Myocyte (in vitro differentiated cells): ENCODE results near the gene SBSN. TPM values are rescaled to one million over a fixed set of nuclear protein-coding genes. Genes with fewer than 3 reads are reported as not detected.
"Not testable (repeated sequence)": the region's sequence is repeated elsewhere in the genome, so short reads cannot be mapped to it uniquely, and the experiment has no call there.

Experiments
- DNase-seq: peaks from one replicate; pipeline ENCODE4 v3.0.0-alpha.2; 2012; ENCODE audit warnings: low read depth
- total RNA-seq: library from RNA; depleted of rRNA; stranded (reverse); fragments of >200 nt; gene quantifications from 2 replicates; pipeline ENCODE4 v1.2.3, GENCODE V29; 2014

Gene SBSN
- total RNA-seq, 1 donor from 2014 or later = not detected

DNA sequence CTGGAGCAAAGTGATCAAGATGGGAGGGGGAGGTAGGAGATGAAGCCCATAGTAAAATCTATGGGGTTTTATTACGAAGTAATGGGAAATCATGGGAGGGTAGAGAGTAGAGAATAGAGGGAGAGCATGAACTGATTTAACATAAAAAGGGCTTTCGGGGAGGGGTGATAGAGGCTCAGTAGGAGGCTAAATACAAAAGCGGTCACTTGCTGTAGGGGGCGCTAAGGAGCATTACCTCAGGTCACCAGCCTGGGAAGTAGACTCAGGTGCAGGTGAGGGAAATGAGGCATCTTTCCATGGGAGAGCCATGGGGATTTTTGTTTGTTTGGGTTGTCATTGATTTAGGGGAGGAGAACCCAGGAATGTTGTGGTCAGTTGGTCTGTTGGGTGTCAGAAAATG lies 52.0 kb downstream of the SBSN start:
- no peak for DNase-seq

- DNase-seq = not testable (repeated sequence)
These were observed 53.5 kb downstream of the SBSN start for GRCh38 chr19:35474594-35474993.

GRCh38 chr19:35474104-35474503 lies 54.0 kb downstream of the SBSN start:
- no peak for DNase-seq

Other genes with a start within 250 kb of the SBSN start
- not detected in 2 replicates for gene HAMP, start 245.8 kb downstream of the SBSN start, total RNA-seq
- gene MAG, start 236.2 kb downstream of the SBSN start, total RNA-seq = not detected in 2 replicates
- gene CD22, start 199.1 kb downstream of the SBSN start, total RNA-seq = 0.05 TPM in 1 of 2 replicates, not detected in the other
- gene FFAR1, start 180.4 kb downstream of the SBSN start, total RNA-seq = not detected in 2 replicates
- gene FFAR3, start 169.9 kb downstream of the SBSN start, total RNA-seq = not detected in 2 replicates
- not detected in 2 replicates for gene GPR42, start 157.2 kb downstream of the SBSN start, total RNA-seq
- gene FFAR2, start 80.1 kb downstream of the SBSN start, total RNA-seq = not detected in 2 replicates
- not detected in 2 replicates for gene KRTDAP, start 37.8 kb downstream of the SBSN start, total RNA-seq
- 3.0 and 9.7 TPM in 2 replicates for gene DMKN, start 14.7 kb downstream of the SBSN start, total RNA-seq
- not detected in 2 replicates for gene GAPDHS, start 5.1 kb upstream of the SBSN start, total RNA-seq
- gene TMEM147, start 17.3 kb upstream of the SBSN start, total RNA-seq = 124 and 137 TPM in 2 replicates
- not detected in 2 replicates for gene ATP4A, start 35.3 kb upstream of the SBSN start, total RNA-seq
- gene PMIS2, start 57.9 kb upstream of the SBSN start, total RNA-seq = not detected in 2 replicates
- gene HAUS5, start 84.4 kb upstream of the SBSN start, total RNA-seq = 4.8 and 6.5 TPM in 2 replicates
- gene RBM42, start 100.7 kb upstream of the SBSN start, total RNA-seq = 68.9 and 72.6 TPM in 2 replicates
- gene ETV2, start 113.4 kb upstream of the SBSN start, total RNA-seq = not detected in 2 replicates
- gene COX6B1, start 120.0 kb upstream of the SBSN start, total RNA-seq = 513 and 547 TPM in 2 replicates
- gene UPK1A, start 138.2 kb upstream of the SBSN start, total RNA-seq = not detected in 2 replicates
- gene ZBTB32, start 176.2 kb upstream of the SBSN start, total RNA-seq = 0.11 TPM in 1 of 2 replicates, not detected in the other
- gene KMT2B, start 189.7 kb upstream of the SBSN start, total RNA-seq = 11.1 and 11.2 TPM in 2 replicates
- 1.8 and 4.8 TPM in 2 replicates for gene IGFLR1, start 214.1 kb upstream of the SBSN start, total RNA-seq
- gene U2AF1L4, start 217.1 kb upstream of the SBSN start, total RNA-seq = 9.7 and 12.0 TPM in 2 replicates
- gene PSENEN, start 217.3 kb upstream of the SBSN start, total RNA-seq = 32.5 and 32.8 TPM in 2 replicates
- 10.6 and 18.1 TPM in 2 replicates for gene LIN37, start 220.3 kb upstream of the SBSN start, total RNA-seq
- gene HSPB6, start 228.7 kb upstream of the SBSN start, total RNA-seq = 0.21 and 0.37 TPM in 2 replicates
- gene PROSER3, start 229.9 kb upstream of the SBSN start, total RNA-seq = 3.2 and 3.6 TPM in 2 replicates
- 1.5 and 3.8 TPM in 2 replicates for gene ARHGAP33, start 247.3 kb upstream of the SBSN start, total RNA-seq